22Rv1 (cell line): ENCODE measurements around the gene SLC22A17.

Experiments
- H3K27ac ChIP-seq: fragments of 450-650 bp; 2 replicates; pipeline ENCODE4 v1.5.1; 2017
- ZFX ChIP-seq: fragments of 450-650 bp; IDR thresholded peaks from 2 replicates; pipeline ENCODE4 v1.6.1; 2017; ENCODE audit warnings: antibody characterized with exemption, borderline replicate concordance
- TF ChIP-seq, protein P1 (sequence below): fragments of 450-650 bp; IDR thresholded peaks from 2 replicates; pipeline ENCODE4 v1.5.1; 2017; ENCODE audit warnings: mild to moderate bottlenecking

Gene SLC22A17

DNA sequence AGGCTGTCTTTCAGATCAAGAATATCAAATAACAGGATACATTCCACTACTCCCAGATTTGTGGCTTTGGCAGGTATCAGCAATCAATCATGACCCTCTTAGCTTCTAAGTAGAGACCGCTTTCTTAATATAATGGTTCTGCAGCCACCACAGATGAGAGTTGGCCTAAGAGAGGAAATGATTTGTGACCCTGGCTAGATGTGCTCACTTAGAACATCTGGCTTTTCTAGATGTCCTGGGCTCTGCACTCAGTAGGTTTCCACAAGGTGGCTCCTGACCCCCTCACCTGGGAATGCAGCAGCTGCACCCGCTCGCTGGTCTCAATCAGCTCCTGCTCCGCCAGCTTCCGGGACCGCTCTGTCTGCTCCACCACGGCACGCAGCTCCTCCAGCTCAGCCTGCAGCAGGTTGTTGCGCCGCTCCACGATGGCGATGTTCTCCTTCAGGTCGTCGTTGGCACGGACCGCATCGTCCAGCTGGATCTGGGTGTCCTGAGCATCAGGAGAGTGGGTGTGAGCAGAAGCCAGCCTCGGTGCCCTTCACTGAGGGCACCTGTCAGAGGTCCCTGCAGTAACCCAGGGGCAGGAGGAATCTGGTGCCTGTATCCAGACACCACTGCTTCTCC is 33.1 kb upstream of the SLC22A17 start:
- TF ChIP-seq, protein P1, sequence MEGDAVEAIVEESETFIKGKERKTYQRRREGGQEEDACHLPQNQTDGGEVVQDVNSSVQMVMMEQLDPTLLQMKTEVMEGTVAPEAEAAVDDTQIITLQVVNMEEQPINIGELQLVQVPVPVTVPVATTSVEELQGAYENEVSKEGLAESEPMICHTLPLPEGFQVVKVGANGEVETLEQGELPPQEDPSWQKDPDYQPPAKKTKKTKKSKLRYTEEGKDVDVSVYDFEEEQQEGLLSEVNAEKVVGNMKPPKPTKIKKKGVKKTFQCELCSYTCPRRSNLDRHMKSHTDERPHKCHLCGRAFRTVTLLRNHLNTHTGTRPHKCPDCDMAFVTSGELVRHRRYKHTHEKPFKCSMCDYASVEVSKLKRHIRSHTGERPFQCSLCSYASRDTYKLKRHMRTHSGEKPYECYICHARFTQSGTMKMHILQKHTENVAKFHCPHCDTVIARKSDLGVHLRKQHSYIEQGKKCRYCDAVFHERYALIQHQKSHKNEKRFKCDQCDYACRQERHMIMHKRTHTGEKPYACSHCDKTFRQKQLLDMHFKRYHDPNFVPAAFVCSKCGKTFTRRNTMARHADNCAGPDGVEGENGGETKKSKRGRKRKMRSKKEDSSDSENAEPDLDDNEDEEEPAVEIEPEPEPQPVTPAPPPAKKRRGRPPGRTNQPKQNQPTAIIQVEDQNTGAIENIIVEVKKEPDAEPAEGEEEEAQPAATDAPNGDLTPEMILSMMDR = no peak
- TF ChIP-seq ZFX = no peak
- no peak overlapping the region for H3K27ac ChIP-seq

DNA sequence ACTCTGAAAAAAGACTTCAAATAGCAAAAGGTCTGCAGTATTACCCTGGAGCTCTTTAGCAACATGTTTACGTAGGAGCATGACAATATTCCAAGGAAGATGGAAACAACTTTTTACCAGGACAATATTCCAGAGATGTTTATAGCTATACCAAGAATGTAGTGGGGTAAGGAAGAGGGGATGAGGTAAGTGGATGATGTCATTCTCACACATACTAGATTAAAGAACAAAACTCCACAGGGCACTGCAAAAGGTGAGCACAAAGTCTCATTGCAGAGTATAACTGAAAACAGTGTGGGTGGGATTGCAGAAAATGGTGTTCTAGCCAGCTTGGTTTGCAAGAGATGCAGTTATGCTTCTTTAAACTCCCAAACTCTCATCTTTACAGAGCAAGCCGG is 32.6 kb upstream of the SLC22A17 start:
- H3K27ac ChIP-seq = no peak overlapping the region
- TF ChIP-seq, protein P1 = no peak
- TF ChIP-seq ZFX = no peak

DNA sequence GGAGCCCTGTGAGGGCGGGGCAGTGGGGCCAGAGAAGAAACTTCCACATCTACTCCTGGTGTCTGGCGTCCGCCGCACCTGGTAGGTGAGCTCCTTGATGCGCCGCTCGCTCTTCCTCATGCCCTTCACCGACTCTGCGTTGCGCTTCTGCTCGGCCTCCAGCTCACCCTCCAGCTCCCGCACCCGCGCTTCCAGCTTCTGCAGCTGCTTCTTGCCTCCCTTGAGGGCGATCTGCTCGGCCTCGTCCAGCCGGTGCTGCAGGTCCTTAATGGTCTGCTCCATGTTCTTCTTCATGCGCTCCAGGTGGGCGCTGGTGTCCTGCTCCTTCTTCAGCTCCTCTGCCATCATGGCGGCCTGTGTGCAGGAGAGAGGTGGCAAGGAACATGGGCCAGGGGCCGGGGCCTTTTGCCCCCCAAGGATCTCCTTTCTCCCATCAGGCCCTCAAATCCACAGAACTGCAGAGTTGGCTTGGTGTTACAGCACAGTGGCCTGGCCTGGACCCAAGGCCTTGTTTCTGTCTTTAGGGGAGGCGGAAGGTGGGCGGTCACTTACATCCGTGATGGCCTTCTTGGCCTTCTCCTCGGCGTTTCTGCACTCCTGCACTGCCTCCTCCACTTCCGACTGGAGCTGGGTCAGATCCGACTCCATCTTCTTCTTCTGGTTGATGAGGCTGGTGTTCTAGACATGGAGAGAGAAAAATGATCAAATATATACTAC is 31.8 kb upstream of the SLC22A17 start:
- TF ChIP-seq, protein P1 = no peak
- no peak for TF ChIP-seq ZFX

DNA sequence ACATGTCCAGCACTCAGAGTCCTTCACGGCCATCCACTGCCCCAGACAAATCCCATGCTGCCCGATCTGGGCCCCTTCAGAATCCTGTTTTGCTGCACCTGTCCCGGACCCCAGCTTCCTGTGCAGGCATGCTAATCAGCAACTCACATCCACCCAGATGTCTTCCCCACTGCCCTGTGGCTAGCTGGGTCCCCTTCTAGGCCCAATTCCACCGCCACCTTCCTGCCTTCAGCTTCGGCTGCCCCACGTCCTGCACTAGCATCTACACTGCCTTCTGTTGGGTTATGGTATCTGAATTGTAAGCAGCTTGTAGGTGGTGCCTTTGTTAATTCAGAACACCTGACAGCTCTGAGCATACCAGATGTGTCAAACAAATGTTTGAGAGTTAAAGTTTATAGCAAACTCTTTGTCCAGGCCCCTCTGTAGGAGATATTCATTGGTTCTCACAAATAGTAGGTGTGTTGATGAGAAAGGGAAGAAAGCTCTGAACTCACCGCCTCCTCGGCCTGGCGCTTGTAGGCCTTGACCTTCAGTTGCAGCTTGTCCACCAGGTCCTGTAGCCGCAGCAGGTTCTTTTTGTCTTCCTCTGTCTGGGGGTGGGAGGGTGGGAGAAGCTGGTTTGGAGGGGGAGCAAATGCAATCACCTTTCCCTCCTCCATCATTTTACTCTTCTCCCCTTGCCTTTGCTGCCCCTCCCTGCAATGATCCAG is 30.2 kb upstream of the SLC22A17 start:
- no peak overlapping the region for H3K27ac ChIP-seq
- TF ChIP-seq ZFX = no peak
- TF ChIP-seq, protein P1 = no peak

More for the DNA sequence above, 31.8 kb upstream of the SLC22A17 start:
- H3K27ac ChIP-seq = no peak overlapping the region

DNA sequence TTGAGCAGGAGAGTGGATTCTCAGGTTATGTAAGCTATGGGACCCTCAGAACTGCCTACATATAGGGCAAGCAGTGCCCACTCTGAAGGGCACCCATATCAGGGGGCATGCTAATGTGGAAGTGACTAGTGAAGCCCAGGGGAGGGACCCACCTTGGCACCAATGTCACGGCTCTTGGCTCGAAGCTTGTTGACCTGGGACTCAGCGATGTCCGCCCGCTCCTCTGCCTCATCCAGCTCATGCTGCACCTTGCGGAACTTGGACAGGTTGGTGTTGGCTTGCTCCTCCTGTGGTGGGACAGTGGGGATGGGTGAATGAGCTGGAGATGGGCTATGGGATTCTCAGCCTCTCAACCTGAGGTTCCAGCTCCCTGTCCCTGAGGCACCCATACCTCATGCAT is 29.6 kb upstream of the SLC22A17 start:
- no peak overlapping the region for H3K27ac ChIP-seq
- TF ChIP-seq, protein P1 = no peak
- TF ChIP-seq ZFX = no peak

DNA sequence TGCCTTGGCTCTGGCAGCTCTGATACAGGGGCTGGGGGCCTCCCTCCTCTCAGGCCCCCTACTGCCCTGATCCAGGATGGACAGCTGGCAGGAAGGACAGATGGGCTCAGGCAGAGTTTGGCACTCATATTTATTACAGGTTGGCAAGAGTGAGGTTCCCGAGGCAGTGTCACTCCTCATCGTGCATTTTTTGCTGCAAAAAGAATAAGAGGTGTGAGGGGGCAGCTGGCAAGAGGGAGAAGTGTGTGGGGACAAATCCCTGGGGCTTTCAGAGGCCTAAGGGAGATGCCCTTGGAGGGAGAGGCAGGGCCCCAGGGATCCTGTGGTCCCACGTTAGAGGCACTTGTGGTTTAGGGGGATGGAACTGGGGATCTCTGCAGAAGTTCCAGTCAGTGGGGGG is 29.2 kb upstream of the SLC22A17 start:
- H3K27ac ChIP-seq = no peak overlapping the region
- no peak for TF ChIP-seq ZFX
- TF ChIP-seq, protein P1 = no peak

DNA sequence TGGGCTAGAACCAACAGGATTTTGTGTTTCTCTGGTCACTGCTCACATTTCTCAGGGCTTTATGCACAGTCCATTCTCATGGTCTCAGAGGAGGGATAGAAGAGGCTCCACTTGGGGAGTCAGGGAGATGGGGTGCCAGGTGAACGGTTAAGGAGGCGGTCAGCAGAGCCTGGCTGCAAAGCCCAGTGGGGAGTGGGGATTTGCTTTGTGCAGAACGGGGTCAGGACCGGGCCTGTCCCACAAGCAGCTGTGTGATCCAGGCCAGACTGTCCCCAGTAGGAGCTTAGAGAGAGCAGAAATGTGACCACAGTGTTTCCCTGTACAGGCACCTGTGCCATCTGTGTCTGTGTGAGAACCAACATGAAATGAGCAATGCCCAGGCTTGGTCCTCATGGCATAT is 28.3 kb upstream of the SLC22A17 start:
- no peak for TF ChIP-seq ZFX
- TF ChIP-seq, protein P1 = no peak
- no peak overlapping the region for H3K27ac ChIP-seq
